CD4-positive, alpha-beta T cell (primary cell): ENCODE results near the gene CD38. TPM values are rescaled to one million over a fixed set of nuclear protein-coding genes. Genes with fewer than 3 reads are reported as not detected.

ENCODE experiments used
- ATAC-seq: fragments of 200-7000 bp; cut with Tn5 transposase; one replicate; pipeline ENCODE4 v1.10.0; 2022; ENCODE audit warnings: mild to moderate bottlenecking; ENCODE audit not compliant: poor library complexity
- CTCF ChIA-PET: fragments of 350-600 bp; sonication (Branson Sonifier 250); formaldehyde crosslinking; loops from one replicate; lab custom pipeline; 2021; ENCODE audit warnings: antibody characterized with exemption, inconsistent platforms; lab: Charles Lee
- POLR2A ChIA-PET: fragments of 350-600 bp; sonication (Branson Sonifier 250); formaldehyde crosslinking; loops from one replicate; lab custom pipeline; 2021; ENCODE audit warnings: antibody characterized with exemption, inconsistent platforms; lab: Charles Lee
- DNase-seq, 14 experiments: peaks; one replicate each; pipeline ENCODE4 v3.0.0-alpha.2; 2013 to 2020; ENCODE audit warnings: mixed read lengths in 2 of 14
- H3K27ac ChIP-seq, 2 donors: one replicate each; pipeline versions ENCODE4 v1.5.1 to v1.7.0; 2013; ENCODE audit warnings: low read length in 2 of 2, low read depth in 1 of 2, mild to moderate bottlenecking in 1 of 2
- H3K27me3 ChIP-seq, 2 experiments: 1 replicate in 1 of 2; 2 replicates in 1 of 2; pipeline versions ENCODE4 v1.6.1 to v1.7.0; 2013; ENCODE audit warnings: low read length in 2 of 2, control low read depth in 1 of 2, mild to moderate bottlenecking in 1 of 2, moderate library complexity in 1 of 2; ENCODE audit not compliant: insufficient read depth in 2 of 2, control insufficient read depth in 1 of 2
- H3K36me3 ChIP-seq: one replicate; pipeline ENCODE4 v1.6.1; 2013; ENCODE audit warnings: low read length, control low read depth; ENCODE audit not compliant: insufficient read depth
- H3K4me1 ChIP-seq: one replicate; pipeline ENCODE4 v1.6.1; 2013; ENCODE audit warnings: low read length, control low read depth; ENCODE audit not compliant: insufficient read depth
- H3K4me3 ChIP-seq: one replicate; pipeline ENCODE4 v1.5.1; 2013; ENCODE audit warnings: mild to moderate bottlenecking, low read length, moderate library complexity
- H3K9me3 ChIP-seq, 2 experiments: 1 replicate in 1 of 2; 2 replicates in 1 of 2; pipeline versions ENCODE4 v1.6.1 to v1.7.0; 2013; ENCODE audit warnings: low read length in 2 of 2, mild to moderate bottlenecking in 2 of 2, control low read depth in 1 of 2, moderate library complexity in 1 of 2; ENCODE audit not compliant: control insufficient read depth in 1 of 2, insufficient read depth in 1 of 2
- H3K27ac Mint-ChIP-seq: one replicate; pipeline ENCODE4 v1.8.0; 2020; ENCODE audit warnings: mixed read lengths
- H3K27me3 Mint-ChIP-seq: one replicate; pipeline ENCODE4 v1.8.0; 2021; ENCODE audit warnings: mixed read lengths
- H3K36me3 Mint-ChIP-seq: one replicate; pipeline ENCODE4 v1.8.0; 2021; ENCODE audit warnings: low read depth, mixed read lengths
- H3K4me1 Mint-ChIP-seq: one replicate; pipeline ENCODE4 v1.8.0; 2021; ENCODE audit warnings: low read depth, mixed read lengths
- H3K4me3 Mint-ChIP-seq: one replicate; pipeline ENCODE4 v1.8.0; 2020; ENCODE audit warnings: mild to moderate bottlenecking, mixed read lengths
- H3K9me3 Mint-ChIP-seq: one replicate; pipeline ENCODE4 v1.8.0; 2020; ENCODE audit warnings: mixed read lengths
- CTCF ChIP-seq: fragments of 200-600 bp; IDR thresholded peaks from one replicate; pipeline ENCODE4 v1.8.0; 2022; ENCODE audit warnings: antibody characterized with exemption, mild to moderate bottlenecking
- intact Hi-C, 2 experiments: fragments of 100-400 bp; cut with DNase I in 1 of 2; cut with micrococcal nuclease in 1 of 2; formaldehyde crosslinking; loops; one replicate each; pipeline versions ENCODE4 v1.15.1 to v1.9.0; 2023 to 2025; cut with DNase I, micrococcal nuclease
- total RNA-seq, 174 experiments: library from RNA in 2 of 174; stranded (reverse) in 2 of 174; gene quantifications; one replicate each; pipeline ENCODE4 v1.2.3 and lab custom pipeline; 2021 to 2026

The CD38 gene
- total RNA-seq, 2 experiments from 2014 or later = 9.6 to 9.9 TPM

GRCh38 chr4:15755321-15756155 is 22.6 kb upstream of the CD38 start:
- Histone ChIP-seq H3K27ac (no peak overlapping the region), H3K27me3 (no peaks in the 10 kb centered on the region), H3K4me1 (peaks cover 36% of the 10 kb centered on the region), H3K4me3 (peak overlapping the region; percentile 29), H3K36me3 (no peaks in the 10 kb centered on the region), H3K9me3 (no peaks in the 10 kb centered on the region)
- Mint-ChIP-seq H3K27ac (peak overlapping the region; percentile 86), H3K27me3 (no peaks in the 10 kb centered on the region), H3K9me3 (no peaks in the 10 kb centered on the region), H3K36me3 (no peaks in the 10 kb centered on the region), H3K4me1 (peaks cover 60% of the 10 kb centered on the region), H3K4me3 (peak overlapping the region; percentile 73)
- CTCF ChIA-PET = interaction anchor here (1.0 to 2.2 kb wide), 8 partner anchors 10 to 73 kb away, joined by 3 to 19 read pairs (median 6); no protein-coding TSS in a partner anchor
- TF ChIP-seq CTCF = no peak
- ATAC-seq (peak; percentile 28), DNase-seq (peak in 3 of 14 experiments; percentile 19 to 41 (median 27))
- POLR2A ChIA-PET = interaction anchor here (0.7 to 3.9 kb wide), 11 partner anchors 9 to 105 kb away, joined by 3 to 82 read pairs (median 9); partner anchors contain the start of gene FAM200B
- intact Hi-C loops = loop anchor here (1.0 to 10.0 kb wide), 8 partner anchors 11 to 753 kb away; partner anchors contain the start of genes CPEB2 (in 1 of the 2), FAM200B (in 1 of the 2) and FBXL5 (in 1 of the 2)

- POLR2A ChIA-PET = interaction anchor here (0.9 to 3.9 kb wide), 12 partner anchors 8 to 102 kb away, joined by 3 to 82 read pairs (median 7); partner anchors contain the start of genes FAM200B and FBXL5
- ATAC-seq (peak; percentile 81), DNase-seq (peak; percentile 44 to 93 (median 62))
- H3K4me1 Mint-ChIP-seq = peaks cover 60% of the 10 kb centered on the region
- no peaks in the 10 kb centered on the region for H3K36me3 Mint-ChIP-seq
- peak overlapping the region; percentile 86 for H3K27ac Mint-ChIP-seq
- intact Hi-C loops = loop anchor here (1.0 to 10.0 kb wide), 8 partner anchors 10 to 754 kb away; partner anchors contain the start of genes CPEB2 (in 1 of the 2), FAM200B (in 1 of the 2) and FBXL5 (in 1 of the 2)
- peak; percentile 66 for TF ChIP-seq CTCF
- no peaks in the 10 kb centered on the region for H3K27me3 Mint-ChIP-seq
- H3K9me3 ChIP-seq = no peaks in the 10 kb centered on the region
- H3K27ac ChIP-seq = peak overlapping the region in 1 of 2 donors; percentile 48
- peaks cover 36% of the 10 kb centered on the region for H3K4me1 ChIP-seq
- CTCF ChIA-PET = interaction anchor here (0.7 to 2.6 kb wide), 17 partner anchors 9 to 200 kb away, joined by 3 to 19 read pairs (median 3); no protein-coding TSS in a partner anchor
- no peaks in the 10 kb centered on the region for H3K27me3 ChIP-seq
- peak overlapping the region; percentile 29 for H3K4me3 ChIP-seq
- H3K36me3 ChIP-seq = no peaks in the 10 kb centered on the region
- H3K9me3 Mint-ChIP-seq = no peaks in the 10 kb centered on the region
- H3K4me3 Mint-ChIP-seq = peak overlapping the region; percentile 73
Measured at GRCh38 chr4:15756361-15756861, 21.7 kb upstream of the CD38 start.

- Histone ChIP-seq H3K4me3 (peak overlapping the region; percentile 29), H3K27me3 (no peaks in the 10 kb centered on the region), H3K4me1 (peaks cover 36% of the 10 kb centered on the region), H3K27ac (peak overlapping the region in 1 of 2 donors; percentile 48), H3K36me3 (no peaks in the 10 kb centered on the region), H3K9me3 (no peaks in the 10 kb centered on the region)
- ChIA-PET POLR2A (interaction anchor here (0.9 to 3.9 kb wide), 10 partner anchors 10 to 103 kb away, joined by 3 to 82 read pairs (median 10); partner anchors contain the start of genes FAM200B and FBXL5), CTCF (interaction anchor here (0.7 to 2.6 kb wide), 15 partner anchors 8 to 199 kb away, joined by 3 to 19 read pairs (median 4); no protein-coding TSS in a partner anchor)
- peak overlapping the region; percentile 73 for H3K4me3 Mint-ChIP-seq
- H3K9me3 Mint-ChIP-seq = no peaks in the 10 kb centered on the region
- no peak for TF ChIP-seq CTCF
- DNase-seq = no peak
- peaks cover 56% of the 10 kb centered on the region for H3K4me1 Mint-ChIP-seq
- H3K36me3 Mint-ChIP-seq = no peaks in the 10 kb centered on the region
- no peaks in the 10 kb centered on the region for H3K27me3 Mint-ChIP-seq
- peak overlapping the region; percentile 86 for H3K27ac Mint-ChIP-seq
- intact Hi-C loops = loop anchor here (2.0 to 10.0 kb wide), 5 partner anchors 48 to 754 kb away; partner anchors contain the start of genes CPEB2 (in 1 of the 2), FAM200B (in 1 of the 2) and FBXL5 (in 1 of the 2)
- no peak for ATAC-seq
Measured at GRCh38 chr4:15757054-15757453, 21.1 kb upstream of the CD38 start.
